CMK (cell line): ENCODE measurements around the gene PPL.
"Not testable (repeated sequence)": the region's sequence is repeated elsewhere in the genome, so short reads cannot be mapped to it uniquely, and the experiment has no call there.

ENCODE experiments used
- DNase-seq: peaks from one replicate; pipeline ENCODE4 v3.0.0-alpha.2; 2010; ENCODE audit warnings: low read depth

Gene PPL

DNA sequence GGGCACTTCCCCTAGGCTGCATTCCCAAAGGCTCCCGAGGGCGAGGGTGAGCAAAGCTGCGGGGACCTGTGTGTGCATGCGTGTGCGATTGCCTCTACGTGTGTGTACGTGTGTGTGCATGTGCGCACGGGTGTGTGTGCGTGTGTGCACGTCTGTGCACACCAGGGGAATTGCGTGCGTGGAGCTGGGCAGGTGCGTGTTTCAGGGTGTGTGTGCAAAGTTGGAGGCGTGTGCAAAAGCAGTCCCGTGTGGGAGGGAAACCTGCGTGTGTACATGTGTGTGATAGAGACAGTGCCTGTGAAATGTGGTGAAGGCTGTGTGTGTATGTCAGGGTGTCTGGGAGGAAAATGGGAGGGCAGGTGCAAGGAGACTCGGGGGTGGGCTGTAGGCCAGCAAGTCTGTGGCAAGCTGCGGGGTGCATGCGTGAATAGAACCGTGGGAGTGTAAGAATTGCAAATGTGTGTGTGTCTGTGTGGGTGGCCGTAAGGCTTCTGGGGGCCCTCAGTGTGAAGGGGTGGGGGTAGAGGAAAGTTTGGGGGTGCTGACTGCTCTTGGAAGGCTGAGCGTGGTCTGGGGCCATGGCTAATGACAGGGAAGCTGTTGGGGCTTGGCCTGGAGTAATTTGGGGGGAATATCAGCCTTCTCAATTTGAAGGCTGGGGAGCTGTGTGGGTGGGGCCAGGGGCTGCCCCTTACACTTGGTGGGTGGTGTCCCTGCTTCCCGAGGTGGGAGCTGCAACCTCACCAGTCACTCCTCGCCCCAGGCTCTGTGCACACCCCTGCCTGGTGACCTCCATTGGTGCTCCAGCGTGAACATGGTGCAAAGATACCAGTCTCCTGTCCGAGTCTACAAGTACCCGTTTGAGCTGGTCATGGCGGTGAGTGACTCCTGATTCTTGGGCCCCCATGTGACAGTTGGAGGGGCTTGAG, 21.8 kb upstream of the PPL start:
- DNase-seq: no peak

DNA sequence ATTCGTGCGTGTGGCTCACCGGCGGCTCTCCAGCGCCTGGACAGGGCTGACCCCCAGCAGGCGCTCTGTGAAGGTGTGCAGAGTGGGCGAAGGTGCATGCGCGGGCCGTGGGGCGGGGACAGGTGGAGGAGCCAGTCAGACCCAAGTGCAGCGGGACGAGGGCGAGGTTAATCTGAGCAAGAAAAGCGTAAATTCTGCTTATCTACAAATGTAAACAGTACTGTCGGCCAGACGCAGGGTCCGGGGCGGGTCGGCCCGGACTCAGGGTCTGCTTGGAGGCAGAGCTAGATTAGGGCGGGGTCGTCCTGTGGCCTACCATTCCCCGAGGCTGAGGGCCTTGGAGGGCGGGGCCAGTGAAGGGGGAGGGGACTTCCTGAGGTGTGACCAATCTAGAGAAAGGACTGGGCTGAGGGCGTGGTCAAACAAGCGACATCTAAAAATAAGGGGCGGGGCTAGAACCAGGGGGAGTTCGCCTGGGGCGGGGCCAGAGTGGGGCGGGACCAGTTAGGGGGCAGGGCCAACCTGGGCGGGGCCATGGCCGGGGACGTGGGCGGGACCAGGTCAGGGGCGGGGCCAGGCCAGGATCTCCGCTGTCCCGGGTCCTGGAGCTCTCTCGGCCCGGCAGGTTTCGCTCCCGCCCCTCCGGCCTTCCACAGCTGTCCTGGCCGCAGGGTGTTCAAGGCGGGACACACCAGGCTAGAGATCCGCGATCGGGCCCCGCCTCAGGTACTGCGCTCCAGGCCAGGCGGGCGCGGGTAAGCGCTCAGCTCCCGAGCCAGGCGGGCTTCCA, 21.0 kb upstream of the PPL start, which contains the start of gene SEC14L5:
SEC14L5 (plus strand) TSS at position 611 of the 790 bp plus-strand sequence. CDS start 994 bp downstream, outside the sequence.
- DNase-seq: peak; percentile 94

DNA sequence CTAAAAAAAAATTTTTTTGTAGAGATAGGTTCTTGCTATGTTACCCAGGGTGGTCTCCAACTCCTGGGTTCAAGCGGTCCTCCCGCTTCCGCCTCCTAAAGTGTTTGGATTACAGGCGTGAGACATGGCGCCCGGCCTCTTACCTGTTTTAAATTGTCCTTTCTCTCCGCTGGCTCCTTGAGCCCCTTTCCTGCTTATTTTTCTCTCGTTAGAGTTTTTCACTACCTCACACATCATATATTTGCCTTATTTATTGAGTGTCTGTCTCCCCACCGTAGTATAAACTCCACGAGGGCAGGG, 20.4 kb upstream of the PPL start:
- DNase-seq: no peak

DNA sequence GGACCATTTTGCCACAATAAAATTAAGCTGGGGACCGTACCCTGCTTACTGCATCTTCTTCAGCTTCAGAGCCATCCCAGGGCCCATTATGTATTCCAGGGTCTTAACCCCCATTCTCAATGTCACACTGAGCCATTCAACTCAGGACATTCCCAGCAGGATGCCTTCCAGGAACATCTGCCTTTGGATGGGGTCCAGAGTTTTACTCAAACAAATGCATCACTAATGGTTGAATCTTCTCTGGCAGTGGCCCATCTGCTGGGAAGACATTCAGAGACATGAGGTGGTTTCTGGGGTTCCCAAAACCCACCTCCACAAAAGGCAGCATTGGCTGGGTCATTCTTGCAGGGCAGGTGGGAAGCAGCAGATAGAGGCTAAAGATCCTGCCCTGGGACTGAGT, 17.8 kb upstream of the PPL start:
- no peak for DNase-seq

DNA sequence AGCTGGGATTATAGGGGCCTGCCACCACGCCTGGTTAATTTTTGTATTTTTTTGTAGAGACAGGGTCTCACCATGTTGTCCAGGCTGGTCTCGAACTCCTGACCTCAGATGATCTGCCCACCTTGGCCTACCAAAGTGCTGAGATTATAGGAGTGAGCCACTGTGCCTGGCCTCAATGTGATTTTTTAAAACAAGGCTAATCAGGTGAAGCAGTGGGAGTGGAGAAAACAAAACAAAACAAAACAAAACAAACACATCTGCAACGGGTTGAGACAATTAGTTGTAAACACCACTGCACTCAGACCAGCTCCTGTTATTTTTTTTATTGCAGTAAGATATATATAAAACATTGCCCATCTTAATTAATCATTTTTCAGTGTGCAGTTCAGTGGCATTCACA, 14.6 kb upstream of the PPL start:
- not testable (repeated sequence) for DNase-seq

DNA sequence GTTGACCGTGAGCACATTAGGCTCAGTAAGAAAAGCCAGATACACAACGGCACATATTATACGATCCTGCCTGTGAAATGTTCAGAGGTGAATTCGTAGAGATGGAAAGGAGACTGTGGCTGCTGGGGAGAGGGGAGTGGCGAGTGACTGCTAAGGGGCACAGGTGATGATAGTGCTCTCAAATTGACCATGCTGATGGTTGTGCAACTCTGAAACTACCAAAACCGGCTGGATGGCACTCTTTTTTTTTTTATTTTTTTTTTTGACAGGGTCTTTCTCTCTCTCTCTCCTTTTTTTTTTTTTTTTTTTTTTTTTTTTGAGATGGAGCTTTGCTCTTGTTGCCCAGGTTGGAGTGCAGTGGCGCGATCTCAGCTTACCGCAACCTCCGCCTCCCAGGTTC, 13.0 kb upstream of the PPL start:
- DNase-seq: no peak

DNA sequence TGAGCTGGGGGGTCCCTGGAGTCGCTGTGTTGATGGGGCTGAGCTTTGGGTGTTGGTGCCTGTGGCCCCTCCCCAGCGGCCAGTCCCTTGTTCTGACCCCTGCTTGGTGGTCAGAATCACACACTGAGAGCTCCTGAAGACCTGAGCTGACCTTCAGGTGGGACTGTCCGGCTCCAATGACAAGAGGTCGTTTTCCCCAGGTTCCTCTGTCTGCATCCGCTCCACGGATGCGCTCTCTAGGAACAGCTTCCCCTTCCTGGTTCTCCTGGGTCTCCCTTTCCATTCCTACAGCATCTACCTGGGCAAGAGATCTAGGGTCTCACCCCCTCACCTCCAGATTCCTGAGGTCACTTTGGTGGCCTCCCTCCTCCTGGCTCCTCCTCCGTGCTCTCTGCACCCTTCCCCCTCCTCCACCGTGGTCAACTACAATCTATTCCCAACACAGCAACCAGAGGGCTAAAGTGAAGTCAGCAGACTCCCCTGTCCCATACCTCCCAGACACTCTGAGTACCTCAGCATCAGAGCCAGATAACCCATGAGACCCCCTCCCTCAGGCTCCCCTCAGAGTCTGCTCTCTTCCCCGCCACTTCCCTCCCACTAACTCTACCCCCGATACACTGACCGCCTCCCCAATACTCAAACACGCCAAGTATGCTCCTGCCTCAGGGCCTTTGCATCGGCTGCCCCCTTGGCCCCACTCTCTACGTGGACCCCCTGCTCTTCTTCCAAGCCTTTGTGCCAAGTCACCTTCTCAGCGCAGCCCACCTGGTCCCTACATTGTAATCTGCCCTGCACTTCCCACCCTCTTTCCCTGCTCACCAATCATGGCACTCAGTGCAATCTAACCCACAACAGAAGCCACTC, 12.2 kb upstream of the PPL start:
- DNase-seq: no peak

DNA sequence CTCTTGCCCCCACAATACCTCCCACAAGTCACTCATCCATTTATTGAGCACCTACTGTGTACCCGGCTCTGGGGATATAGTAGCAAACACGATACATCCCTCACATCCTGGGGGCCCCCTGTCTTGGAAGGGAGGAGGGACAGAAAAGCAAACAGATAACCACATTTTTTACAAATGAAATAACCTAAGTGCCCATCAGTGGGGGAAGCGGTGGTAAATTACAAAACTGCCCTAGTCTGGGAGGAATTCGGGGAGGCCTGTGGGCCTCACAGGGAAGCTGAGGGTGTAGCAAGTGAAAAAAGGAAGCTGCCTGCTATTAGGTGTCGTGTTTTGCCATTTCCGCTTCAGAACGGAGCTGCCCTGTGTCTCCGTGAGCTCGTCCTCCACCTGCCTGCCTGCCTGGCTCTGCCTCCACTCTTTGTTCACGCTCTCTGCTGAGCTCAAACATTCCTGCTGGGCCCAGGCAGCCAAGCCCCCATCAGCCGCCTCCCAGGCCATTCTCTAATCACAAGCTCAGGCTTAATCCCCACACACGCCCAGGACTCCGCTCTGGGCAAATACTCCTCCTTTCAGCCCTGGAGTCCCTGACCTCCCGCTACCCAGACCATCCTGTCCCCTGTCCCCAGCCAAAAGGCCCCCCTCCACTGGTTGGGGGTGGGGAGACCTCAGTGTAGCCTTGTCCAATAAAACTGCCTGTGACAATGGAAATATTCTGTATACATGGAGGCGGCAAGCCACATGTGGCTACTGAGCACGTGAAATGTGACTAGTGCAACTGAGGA, 11.0 kb upstream of the PPL start:
- no peak for DNase-seq

DNA sequence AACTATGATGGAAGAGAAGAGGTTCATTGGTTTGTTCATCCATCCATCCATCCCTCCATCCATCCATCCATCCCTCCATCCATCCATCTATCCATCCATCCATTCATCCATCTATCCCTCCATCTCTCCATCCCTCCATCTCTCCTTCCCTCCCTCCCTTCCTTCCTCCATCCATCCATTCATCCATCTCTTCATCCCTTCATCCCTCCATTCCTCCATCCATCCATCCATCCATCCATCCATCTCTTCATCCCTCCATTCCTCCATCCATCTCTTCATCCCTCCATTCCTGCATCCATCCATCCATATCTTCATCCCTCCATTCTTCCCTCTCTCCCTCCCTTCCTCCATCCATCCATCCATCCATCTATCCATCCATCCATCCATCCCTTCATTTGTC, 10.0 kb upstream of the PPL start:
- DNase-seq: no peak

DNA sequence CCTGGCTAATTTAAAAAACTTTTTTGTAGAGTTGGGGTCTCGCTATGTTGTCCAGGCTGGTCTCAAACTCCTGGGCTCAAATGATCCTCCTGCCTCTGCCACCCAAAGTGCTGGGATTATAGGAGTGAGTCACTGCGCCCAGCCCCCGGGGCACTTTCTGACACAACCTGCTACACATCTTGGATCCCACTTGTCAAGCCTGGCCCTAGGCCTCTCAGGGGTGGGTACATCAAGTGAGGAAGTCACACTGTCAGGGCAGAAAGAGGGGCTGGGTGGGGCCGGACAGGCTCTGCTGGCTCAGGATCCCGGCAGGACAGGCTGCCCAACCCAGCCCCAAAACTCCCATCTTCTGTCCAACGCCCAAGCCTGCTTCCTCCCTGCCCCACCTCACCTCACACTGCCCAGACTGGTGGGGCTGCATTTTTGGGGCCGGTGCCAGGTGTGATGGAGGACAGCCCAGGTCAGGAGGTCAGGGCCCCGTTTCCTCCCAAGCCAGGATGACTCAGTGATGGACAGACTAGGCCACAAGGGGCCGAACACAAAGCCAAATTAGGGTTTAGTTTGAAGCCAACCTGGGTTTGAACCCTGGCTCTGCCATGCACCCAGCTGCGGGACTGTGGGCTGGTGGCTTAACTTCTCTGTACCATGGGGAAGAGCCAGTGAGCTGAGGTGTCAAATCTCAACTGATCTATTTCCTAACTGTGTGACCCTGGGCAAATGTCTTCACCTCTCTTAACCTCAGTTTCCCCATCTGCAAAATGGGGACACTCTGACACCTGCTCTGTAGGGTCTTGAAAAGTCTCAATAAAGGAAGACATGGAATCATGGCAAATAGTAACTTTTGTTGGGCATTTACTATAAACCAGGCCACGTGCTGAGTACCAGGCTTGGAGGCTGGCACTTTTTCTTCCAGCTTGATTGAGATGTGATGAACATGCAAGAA, 8.9 kb upstream of the PPL start:
- DNase-seq: no peak

DNA sequence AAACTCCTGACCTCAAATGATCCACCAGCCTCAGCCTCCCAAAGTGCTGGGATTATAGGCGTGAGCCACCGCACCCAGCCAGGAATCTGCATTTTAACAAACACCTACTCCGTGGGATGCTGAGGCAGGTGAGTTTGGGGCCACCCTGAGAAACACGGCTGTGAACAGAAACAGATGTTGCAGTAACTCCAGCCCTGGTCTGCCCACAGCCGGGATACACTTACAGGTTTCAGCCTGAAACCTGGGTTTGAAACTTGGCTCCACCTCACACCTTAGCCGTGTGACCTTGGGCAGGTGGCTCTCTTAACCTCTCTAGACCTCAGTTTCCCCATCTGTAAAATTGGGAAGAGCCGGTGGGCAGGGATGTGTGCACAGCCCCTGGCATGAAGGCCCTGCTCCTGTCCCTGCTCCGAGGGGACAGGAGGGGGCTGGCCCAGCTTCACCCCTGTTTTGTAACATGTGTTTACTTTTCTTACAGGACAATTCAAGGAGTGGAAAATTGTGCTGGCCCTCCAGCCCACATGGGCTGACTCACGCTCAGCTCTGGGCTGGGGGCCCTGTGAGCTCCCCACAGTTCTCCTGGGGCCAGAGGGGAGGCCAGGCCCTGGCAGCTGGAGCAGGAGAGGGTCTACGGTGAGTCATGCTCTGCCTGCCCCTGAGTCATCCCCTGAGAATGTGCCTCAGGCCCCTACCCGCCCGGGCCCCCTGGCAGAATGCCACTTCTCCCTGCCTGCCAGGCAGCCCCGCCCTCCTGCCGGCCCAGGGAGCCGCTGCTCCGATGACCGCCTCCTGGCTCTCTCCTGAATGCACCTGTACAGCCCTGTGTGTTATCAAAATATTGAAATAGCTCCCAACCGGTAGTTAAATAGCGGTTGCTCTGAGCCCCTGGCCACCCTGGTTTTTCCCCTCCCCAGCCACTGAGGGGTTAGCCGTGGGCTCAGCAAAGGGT, 7.7 kb upstream of the PPL start:
- no peak for DNase-seq

DNA sequence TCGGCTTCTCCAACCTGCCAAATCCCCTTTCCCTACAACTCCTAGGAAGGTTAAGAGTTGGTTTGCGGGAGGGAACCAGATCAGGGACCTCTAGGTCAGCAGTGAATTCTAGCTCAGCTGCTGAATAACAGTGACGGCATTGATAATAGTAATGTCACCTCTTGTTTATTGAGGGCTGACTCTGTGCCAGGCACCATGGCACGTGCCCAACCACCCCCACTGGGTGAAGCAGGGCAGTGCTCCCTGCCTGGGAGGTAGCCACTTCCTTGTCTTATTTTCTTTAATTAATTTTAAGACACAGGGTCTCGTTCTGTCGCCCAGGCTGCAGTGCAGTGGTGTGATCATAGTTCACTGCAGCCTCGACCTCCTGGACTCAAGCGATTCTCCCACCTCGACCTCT, 5.5 kb upstream of the PPL start:
- DNase-seq: no peak

DNA sequence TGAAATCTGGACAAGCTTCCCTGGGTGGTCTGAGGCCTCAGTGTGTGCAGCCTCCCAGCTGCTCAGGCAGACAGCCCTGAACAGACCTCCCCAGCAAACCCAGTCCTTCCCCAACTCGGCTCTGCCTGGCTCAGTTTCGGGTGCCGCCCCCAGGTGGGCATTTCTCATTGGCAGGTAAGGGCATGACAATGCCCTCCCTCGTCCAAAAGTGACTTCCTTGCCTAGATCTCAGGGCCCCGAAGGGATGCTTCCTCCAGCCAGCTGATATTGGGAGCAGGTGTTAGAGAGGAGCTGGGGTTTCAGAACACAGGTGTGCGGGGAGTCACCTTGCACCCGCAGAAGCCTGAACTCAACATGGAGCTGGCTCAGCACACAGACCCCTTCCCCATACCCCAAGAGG, 3.8 kb upstream of the PPL start:
- no peak for DNase-seq

DNA sequence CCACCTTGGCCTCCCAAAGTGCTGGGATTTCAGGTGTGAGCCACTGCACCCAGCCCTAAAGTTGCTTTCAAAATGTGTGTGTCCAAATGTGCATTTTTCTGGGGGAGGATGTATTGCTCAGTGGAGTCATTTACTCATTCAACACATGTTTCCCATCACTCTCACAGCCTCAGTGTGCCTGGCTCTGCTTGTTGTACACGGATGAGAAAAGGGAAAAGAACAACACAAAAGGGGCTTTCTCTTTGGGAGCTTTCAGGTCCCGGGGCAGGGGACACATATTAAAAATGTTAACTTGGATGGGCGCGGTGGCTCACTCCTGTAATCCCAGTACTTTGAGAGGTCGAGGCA, 1.7 kb upstream of the PPL start:
- DNase-seq: no peak

DNA sequence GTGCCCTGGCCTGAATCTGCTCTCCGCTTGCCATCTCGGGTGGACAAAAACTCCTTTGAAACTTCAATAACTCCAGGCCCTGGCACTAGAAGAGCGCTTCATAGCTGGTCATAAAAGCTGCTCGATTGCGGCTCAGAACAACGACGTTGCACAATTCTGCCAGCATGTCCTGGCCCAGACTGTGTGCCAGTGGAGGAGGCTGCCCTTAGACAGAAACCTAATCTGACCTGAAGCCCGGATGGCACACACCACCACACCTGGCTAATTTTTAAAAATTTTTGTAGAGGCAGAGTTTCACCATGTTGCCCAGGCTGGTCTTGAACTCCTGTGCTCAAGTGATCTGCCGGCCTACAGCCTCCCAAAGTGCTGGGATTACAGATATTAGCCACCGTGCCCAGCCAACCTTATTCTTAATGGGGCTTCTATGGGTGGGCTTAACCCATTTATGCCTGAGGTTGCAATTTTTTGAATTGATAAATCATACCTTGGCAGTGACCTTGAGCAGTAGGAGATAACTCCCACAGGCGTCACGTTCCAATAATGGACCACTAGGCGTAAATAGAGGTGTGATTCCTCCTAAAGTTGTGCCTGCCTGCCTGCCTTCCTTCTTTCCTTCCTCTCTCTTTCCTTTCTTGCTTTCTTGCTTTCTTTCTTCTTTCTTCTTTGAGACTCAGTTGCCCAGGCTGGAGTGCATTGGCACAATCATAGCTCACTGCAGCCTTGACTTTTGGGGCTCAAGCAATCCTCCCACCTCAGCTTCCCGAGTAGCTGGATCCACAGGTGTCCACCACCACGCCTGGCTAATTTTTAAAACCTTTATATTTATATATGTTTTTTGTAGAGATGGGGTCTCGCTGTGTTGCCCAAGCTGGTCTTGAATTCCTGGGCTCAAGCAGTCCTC, 1.1 kb upstream of the PPL start:
- DNase-seq: no peak

DNA sequence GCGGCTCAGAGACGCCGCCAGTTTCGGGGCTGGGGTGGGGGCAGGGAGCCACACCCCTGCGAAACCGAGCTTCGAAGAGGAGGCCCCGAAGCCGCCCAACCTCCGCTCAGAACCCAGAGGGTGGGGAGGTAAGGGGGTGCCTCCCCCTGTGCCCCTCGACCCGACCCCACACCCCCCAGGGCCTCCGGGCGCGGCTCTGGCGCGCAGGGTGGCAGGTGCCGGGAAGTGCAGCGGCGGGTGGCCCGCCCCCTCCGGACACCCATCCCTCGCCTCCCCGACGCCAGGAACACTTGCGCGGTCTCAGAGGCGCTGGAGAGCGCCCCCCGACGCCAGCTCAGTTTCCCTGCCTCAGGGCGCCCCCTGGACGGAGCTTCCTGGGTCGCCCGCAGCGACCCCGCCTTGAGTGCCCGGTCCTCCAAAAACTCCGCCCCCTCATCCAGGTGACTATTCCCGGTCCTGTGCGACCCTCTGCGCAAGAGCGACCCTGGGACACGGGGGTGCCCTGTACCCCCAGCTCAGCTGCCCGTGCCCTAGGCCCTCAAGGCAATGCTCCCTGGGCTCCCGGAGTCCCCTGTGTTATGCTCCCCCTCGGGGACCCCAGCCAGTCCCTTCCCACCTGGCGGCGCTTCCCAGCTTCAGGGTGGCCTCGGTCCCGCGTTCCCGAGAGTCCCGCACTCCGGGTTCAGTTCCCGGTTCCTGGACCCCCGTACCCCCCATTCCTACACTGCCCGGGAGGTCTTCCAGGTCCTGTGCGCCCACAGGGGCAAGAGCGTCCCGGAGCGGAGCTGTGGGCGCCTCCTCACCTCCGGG, 562 bp downstream of the PPL start:
- no peak for DNase-seq

DNA sequence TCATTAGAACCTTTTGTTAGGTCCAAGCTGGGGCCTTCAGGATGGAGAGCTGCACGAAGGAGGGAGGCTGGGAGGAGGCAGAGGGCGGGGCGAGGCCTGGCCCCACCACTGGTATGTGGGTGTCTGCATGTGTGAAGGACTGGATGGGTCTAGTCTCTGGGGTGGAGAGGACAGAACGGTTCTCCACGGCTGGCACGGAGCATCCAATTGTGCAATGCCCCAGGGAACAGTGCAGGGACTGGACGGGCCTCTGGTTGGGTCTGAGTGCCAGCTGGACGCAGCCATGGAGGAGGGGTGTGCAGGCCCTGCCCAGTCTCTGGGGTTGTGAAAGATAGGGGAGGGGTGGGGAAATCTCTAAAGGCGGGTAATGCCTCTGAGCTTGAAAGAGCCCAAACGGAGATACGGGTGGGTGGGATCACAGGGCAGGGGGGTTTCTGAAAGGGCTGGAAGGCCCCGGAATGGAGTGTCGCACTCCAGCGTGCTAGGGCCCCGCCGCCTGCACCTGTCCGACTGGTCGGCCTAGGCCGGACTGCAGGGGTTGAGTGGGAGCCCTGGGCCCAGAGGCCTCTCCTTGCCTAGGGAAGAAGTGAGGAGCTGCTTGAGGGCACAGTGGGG, 1.6 kb downstream of the PPL start:
- no peak for DNase-seq
